Choroid plexus epithelial cell (primary cell): ENCODE results near the gene SPECC1.

Experiments
- DNase-seq: peaks from one replicate; pipeline ENCODE4 v3.0.0-alpha.2; 2010; ENCODE audit warnings: low read depth
- H3K4me3 ChIP-seq: 2 replicates; pipeline ENCODE4 v1.5.1; 2011; ENCODE audit warnings: low read depth, mild to moderate bottlenecking, control low read depth, low read length, moderate library complexity
- TF ChIP-seq, protein P1 (sequence below): conservative IDR thresholded peaks from 2 replicates; pipeline ENCODE4 v1.5.1; 2011; ENCODE audit warnings: low read depth, mild to moderate bottlenecking, control low read depth, inconsistent platforms, low read length, moderate library complexity

SPECC1 gene

DNA sequence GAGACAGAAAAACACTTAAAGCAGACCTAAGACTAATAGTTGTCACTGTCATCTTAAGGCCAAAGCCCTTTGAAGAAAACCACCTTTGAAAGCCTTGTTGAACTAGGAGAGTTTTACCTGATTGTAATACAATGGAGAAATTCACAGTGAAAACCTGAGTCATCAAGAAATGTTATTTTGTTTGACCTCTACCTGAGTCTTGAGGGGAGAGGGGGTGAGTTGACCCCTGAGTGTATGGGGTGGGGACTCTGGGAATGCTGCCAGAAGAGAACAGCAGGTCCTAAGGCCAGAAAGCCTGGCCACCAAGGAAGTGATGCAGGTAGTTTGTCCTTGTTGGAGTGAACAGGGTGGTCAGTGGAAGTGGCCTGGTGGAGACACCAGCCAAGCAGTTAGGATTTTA, 204.3 kb downstream of the SPECC1 start:
- no peak overlapping the region for H3K4me3 ChIP-seq
- TF ChIP-seq, protein P1, sequence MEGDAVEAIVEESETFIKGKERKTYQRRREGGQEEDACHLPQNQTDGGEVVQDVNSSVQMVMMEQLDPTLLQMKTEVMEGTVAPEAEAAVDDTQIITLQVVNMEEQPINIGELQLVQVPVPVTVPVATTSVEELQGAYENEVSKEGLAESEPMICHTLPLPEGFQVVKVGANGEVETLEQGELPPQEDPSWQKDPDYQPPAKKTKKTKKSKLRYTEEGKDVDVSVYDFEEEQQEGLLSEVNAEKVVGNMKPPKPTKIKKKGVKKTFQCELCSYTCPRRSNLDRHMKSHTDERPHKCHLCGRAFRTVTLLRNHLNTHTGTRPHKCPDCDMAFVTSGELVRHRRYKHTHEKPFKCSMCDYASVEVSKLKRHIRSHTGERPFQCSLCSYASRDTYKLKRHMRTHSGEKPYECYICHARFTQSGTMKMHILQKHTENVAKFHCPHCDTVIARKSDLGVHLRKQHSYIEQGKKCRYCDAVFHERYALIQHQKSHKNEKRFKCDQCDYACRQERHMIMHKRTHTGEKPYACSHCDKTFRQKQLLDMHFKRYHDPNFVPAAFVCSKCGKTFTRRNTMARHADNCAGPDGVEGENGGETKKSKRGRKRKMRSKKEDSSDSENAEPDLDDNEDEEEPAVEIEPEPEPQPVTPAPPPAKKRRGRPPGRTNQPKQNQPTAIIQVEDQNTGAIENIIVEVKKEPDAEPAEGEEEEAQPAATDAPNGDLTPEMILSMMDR: no peak
- DNase-seq: no peak

DNA sequence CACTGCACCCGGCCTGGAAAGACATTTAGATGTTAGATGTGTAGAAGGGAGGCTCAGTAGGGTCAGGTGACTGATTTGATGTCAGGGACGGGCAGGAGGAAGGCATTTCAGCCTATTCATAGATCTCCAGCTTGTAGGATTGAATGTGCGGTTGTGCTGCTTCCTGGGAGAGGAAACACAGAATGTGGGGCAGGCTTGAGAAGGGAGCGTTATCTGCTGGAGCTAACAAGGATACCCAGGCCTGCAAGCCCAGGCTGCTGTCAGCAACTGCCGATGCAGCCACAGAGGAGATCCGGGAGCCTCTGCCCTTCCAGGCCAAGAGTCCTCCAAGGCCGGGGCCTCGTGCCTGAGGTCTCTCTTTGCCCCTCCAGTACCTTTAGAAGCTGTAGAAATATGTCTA, 205.6 kb downstream of the SPECC1 start:
- TF ChIP-seq, protein P1: no peak
- DNase-seq: no peak
- no peak overlapping the region for H3K4me3 ChIP-seq

DNA sequence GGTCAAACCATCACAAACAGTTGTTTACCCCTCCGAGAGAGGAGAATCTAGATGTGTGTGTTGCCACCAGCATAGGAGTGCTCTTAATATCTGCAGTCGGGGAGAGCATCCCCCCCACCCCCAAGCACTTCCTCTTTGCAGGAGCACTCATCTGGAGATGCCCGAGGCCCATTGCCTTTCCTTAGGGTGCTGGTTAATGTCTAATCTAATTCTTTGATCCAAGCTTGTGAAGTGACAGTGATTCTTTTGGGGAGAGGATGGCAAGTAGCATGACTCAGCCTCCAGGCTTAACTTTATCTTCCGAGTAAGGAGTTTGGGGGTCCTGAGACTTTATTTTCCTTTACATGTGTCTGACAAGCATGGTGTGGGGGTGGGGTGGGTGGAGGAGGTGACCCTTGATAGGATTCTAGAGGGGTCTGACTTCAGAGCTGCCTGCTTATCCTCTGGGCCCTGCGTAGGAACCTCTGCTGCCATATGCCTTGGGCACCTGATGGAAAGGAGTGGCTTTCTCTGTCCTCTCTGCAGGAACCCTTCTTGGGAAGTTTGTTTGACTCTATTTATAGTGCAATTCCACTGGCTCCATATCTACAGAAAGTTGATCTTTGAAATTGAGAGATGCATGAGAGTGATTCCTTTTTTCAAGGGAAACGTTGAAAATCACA, 207.1 kb downstream of the SPECC1 start:
- TF ChIP-seq, protein P1: no peak
- DNase-seq: no peak
- H3K4me3 ChIP-seq: no peak overlapping the region

DNA sequence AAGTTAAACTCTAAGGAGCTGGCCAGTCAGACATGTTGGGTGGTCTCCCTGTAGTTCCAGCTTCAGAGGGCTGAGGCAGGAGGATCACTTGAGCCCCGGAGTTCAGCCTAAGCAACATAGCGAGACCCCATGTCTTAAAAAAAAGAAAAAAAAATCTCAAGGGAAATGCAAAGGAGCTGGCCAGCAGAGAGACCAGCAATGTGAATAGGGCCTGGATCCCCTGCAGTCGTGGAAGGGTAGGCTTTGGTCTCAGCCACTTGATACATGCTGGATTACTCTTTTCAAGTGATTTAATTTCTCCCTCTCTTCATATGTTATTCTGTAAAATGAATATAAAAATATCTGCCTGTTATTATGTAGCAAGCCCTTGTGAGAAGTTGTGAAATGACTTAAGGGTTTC, 207.7 kb downstream of the SPECC1 start:
- no peak for DNase-seq
- TF ChIP-seq, protein P1: no peak
- no peak overlapping the region for H3K4me3 ChIP-seq

DNA sequence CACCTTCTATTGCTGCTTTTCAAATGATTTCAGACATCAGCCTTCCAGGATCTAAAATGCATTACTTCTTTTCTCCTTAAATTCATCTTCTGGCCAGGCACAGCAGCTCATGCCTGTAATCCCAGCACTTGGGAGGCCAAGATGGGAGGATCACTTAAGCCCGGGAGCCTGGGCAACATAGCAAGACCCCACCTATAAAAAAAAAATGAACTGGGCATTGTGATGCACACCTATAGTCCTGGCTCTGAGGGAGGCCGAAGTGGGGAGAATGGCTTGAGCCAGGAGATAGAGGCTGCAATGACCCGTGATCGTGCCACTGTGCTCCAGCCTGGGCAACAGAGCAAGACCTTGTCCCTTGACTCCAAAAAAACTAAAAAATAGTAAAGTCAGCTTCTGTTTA, 208.5 kb downstream of the SPECC1 start:
- TF ChIP-seq, protein P1: no peak
- no peak for DNase-seq
- no peak overlapping the region for H3K4me3 ChIP-seq

DNA sequence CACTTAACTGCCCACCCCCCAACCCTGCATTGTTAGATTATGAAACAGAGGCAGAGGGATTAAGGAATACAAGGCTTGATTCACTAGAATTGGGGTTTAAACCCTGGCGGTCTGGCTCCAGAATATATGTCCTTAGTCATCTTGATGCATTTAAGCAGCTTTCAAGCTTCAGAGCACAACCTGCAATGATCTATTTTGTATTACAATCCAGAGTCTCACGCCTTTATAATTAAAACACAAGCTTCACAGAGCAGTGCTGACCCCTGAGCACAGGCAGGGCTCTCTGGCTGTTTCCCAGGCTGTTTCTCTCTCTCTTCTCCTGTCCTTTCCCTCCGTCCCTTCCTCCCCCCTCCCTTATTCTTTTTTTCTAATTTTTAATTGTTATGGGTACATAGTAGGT, 209.1 kb downstream of the SPECC1 start:
- DNase-seq: no peak
- TF ChIP-seq, protein P1: no peak
- H3K4me3 ChIP-seq: no peak overlapping the region

DNA sequence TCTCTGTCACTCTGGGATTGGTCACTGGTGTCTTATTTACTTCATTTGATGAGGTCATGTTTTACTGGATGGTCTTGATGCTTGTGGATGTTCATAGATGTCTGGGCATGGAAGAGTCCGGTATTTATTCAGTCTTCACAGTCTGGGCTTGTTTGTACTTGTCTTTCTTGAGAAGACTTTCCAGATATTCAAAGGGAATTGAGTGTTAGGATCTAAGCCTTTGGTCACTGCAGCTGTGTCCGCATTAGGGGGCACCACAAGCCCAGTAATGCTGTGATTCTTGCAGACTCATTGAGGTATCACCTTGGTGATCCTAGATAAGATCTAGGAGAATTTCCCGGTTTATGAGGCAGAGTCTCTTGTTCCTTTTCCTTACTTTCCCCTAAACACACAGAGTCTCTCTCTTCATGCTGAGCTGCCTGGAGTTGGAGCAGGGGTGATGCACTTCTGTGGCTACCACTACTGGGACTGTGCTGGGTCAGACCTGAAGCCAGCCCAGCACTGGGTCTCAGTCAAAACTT, 214.7 kb downstream of the SPECC1 start:
- no peak for DNase-seq
- no peak overlapping the region for H3K4me3 ChIP-seq
- TF ChIP-seq, protein P1: no peak
